ENCODE measurements around the gene WDR70. TPM values are rescaled to one million over a fixed set of nuclear protein-coding genes. Genes with fewer than 3 reads are reported as not detected.
"Not testable (repeated sequence)": the region's sequence is repeated elsewhere in the genome, so short reads cannot be mapped to it uniquely, and the experiment has no call there.

Gene WDR70
- total RNA-seq, 2 donors from 2014 or later: 16.2 to 27.1 TPM

DNA sequence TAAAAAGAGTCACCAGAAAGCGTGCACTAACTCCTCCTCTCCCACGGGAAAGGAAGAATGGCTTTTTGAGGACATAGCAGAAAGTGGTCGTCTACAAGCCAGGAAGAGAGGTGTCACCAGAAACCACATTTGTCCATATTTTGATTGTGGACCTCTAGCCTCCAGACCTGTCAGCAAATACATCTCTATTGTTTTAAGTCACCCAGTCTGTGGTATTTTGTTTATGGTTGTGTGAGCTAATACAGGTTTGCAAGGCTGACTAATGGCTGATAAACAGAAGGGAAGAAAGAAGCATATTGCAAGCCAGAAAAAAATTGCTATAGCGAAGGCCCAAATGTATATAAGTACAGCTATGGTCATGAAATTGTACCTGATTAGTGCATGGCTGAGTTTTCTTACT is 21.4 kb downstream of the WDR70 start:
- intact Hi-C loops (cut with DNase I): no loop called here
- no peaks in the 10 kb centered on the region for H3K9me3 ChIP-seq
- no peaks in the 10 kb centered on the region for H3K36me3 ChIP-seq
- H3K27me3 ChIP-seq (replicated peaks; ENCODE audit: insufficient read depth): no peaks in the 10 kb centered on the region
- no peaks in the 10 kb centered on the region for H3K4me1 ChIP-seq (replicated peaks)
- H3K4me3 ChIP-seq: no peak overlapping the region
- TF ChIP-seq, protein P1, sequence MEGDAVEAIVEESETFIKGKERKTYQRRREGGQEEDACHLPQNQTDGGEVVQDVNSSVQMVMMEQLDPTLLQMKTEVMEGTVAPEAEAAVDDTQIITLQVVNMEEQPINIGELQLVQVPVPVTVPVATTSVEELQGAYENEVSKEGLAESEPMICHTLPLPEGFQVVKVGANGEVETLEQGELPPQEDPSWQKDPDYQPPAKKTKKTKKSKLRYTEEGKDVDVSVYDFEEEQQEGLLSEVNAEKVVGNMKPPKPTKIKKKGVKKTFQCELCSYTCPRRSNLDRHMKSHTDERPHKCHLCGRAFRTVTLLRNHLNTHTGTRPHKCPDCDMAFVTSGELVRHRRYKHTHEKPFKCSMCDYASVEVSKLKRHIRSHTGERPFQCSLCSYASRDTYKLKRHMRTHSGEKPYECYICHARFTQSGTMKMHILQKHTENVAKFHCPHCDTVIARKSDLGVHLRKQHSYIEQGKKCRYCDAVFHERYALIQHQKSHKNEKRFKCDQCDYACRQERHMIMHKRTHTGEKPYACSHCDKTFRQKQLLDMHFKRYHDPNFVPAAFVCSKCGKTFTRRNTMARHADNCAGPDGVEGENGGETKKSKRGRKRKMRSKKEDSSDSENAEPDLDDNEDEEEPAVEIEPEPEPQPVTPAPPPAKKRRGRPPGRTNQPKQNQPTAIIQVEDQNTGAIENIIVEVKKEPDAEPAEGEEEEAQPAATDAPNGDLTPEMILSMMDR (IDR thresholded peaks at IDR 0.05): no peak
- TF ChIP-seq POLR2AphosphoS5 (IDR thresholded peaks at IDR 0.05): no peak
- H3K27ac ChIP-seq: no peak overlapping the region
- no peak for DNase-seq (ENCODE audit: low spot score)
- 88% methylated on average over 4 of the region's 4 CpGs for WGBS

DNA sequence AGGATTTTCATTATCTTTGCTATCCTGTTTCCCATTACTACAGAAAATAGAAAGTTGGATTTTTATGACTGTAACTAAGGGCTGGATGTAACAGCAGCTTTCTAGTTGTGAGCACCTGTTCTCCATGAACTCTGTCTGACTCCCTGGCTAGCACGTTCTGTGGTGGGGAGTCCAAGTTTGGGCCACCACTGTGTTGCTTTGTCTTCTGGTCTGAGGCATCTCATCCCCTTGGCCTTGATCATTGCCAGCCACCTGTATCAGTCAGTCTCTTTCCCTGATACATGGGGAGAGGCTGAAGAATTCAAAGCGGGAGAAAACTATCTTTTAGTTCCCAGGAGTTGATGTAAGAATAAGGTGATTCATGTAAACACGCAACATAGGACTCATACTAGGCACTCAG is 33.4 kb downstream of the WDR70 start:
- Histone ChIP-seq H3K4me1 (replicated peaks) (no peaks in the 10 kb centered on the region), H3K9me3 (no peaks in the 10 kb centered on the region), H3K4me3 (no peak overlapping the region), H3K27ac (no peak overlapping the region), H3K27me3 (replicated peaks; ENCODE audit: insufficient read depth) (no peaks in the 10 kb centered on the region), H3K36me3 (no peaks in the 10 kb centered on the region)
- DNase-seq (ENCODE audit: low spot score): no peak
- TF ChIP-seq POLR2A (IDR thresholded peaks at IDR 0.05): no peak
- TF ChIP-seq, protein P1 (IDR thresholded peaks at IDR 0.05): no peak
- no peak for TF ChIP-seq POLR2AphosphoS5 (IDR thresholded peaks at IDR 0.05)
- 88% methylated on average over 3 of the region's 3 CpGs for WGBS
- intact Hi-C loops (cut with DNase I): loop anchor here (5.0 to 10.0 kb wide), 2 partner anchors 422 to 780 kb away; no protein-coding TSS in a partner anchor

DNA sequence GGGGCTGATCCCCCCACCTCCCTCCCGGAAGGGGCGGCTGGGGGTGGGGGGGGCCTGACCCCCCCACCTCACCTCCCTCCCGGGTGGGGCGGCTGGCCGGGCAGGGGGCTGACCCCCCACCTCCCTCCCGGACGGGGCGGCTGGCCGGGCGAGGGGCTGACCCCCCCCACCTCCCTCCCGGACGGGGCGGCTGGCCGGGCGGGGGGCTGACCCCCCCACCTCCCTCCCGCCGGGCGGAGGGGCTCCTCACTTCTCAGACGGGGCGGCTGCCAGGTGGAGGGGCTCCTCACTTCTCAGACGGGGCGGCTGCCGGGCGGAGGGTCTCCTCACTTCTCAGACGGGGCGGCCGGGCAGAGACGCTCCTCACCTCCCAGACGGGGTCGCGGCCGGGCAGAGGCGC is 36.3 kb downstream of the WDR70 start:
- not testable (repeated sequence) for H3K4me3 ChIP-seq; DNase-seq (ENCODE audit: low spot score); H3K27me3 ChIP-seq (replicated peaks; ENCODE audit: insufficient read depth); H3K4me1 ChIP-seq (replicated peaks); H3K27ac ChIP-seq; H3K36me3 ChIP-seq; H3K9me3 ChIP-seq
- 100% methylated on average over 3 of the region's 33 CpGs for WGBS
- intact Hi-C loops (cut with DNase I): loop anchor here (10.0 kb wide), 1 partner anchor 419 kb away; no protein-coding TSS in a partner anchor

DNA sequence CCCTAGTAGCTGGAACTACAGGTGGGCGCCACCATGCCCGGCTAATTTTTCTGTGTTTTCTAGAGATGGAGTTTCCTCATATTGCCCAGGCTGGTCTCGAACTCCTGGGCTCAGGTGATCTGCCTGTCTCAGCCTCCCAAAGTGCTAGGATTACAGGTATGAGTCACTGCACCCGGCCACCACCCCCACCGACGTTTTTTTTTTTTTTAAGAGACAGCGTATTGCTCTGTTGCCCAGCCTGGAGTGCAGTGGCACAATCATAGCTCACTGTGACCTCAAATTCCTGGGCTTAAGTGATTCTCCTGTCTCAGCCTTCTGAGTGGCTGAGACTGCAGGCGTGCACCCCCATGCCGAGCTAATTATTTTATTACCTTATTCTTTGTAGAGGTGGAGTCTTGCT is 38.2 kb downstream of the WDR70 start:
- DNase-seq (ENCODE audit: low spot score): no peak
- Histone ChIP-seq H3K27me3 (replicated peaks; ENCODE audit: insufficient read depth) (no peaks in the 10 kb centered on the region), H3K4me3 (no peak overlapping the region), H3K4me1 (replicated peaks) (no peaks in the 10 kb centered on the region), H3K9me3 (no peaks in the 10 kb centered on the region), H3K36me3 (no peaks in the 10 kb centered on the region), H3K27ac (no peak overlapping the region)
- intact Hi-C loops (cut with DNase I): loop anchor here (10.0 kb wide), 1 partner anchor 417 kb away; no protein-coding TSS in a partner anchor
- WGBS: 86% methylated on average over 9 of the region's 9 CpGs
- TF ChIP-seq POLR2AphosphoS5 (IDR thresholded peaks at IDR 0.05) (no peak), POLR2A (IDR thresholded peaks at IDR 0.05) (no peak)
- TF ChIP-seq, protein P1 (IDR thresholded peaks at IDR 0.05): no peak

DNA sequence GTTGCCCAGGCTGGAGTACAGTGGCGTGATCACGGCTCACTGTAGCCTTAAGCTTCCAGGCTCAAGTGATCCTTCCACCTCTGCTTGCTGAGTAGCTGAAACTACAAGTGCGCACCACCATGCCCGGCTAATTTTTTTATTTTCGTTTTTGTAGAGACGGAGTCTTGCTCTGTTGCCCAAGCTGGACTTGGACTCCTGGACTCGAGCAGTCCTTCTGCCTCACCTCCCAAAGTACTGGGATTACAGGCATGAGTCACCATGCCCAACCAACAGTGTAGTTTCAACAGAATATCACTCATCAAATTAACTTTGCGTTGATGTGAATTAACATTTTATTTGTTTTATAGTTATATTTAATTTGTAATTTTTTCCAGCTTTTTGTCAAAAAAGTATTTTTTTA is 45.3 kb downstream of the WDR70 start:
- Histone ChIP-seq H3K36me3 (no peaks in the 10 kb centered on the region), H3K4me1 (replicated peaks) (no peaks in the 10 kb centered on the region), H3K27ac (no peak overlapping the region), H3K27me3 (replicated peaks; ENCODE audit: insufficient read depth) (no peaks in the 10 kb centered on the region), H3K4me3 (no peak overlapping the region), H3K9me3 (no peaks in the 10 kb centered on the region)
- no peak for DNase-seq (ENCODE audit: low spot score)
- 95% methylated on average over 8 of the region's 8 CpGs for WGBS
- TF ChIP-seq POLR2AphosphoS5 (IDR thresholded peaks at IDR 0.05): no peak
- TF ChIP-seq, protein P1 (IDR thresholded peaks at IDR 0.05): no peak
- TF ChIP-seq POLR2A (IDR thresholded peaks at IDR 0.05): no peak
- intact Hi-C loops (cut with DNase I): no loop called here

Measured in prostate gland (tissue), 2 donors.